ENCODE measurements around the gene ERAS. TPM values are rescaled to one million over a fixed set of nuclear protein-coding genes. Genes with fewer than 3 reads are reported as not detected.

ERAS gene, protein sequence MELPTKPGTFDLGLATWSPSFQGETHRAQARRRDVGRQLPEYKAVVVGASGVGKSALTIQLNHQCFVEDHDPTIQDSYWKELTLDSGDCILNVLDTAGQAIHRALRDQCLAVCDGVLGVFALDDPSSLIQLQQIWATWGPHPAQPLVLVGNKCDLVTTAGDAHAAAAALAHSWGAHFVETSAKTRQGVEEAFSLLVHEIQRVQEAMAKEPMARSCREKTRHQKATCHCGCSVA
- not detected for total RNA-seq

DNA sequence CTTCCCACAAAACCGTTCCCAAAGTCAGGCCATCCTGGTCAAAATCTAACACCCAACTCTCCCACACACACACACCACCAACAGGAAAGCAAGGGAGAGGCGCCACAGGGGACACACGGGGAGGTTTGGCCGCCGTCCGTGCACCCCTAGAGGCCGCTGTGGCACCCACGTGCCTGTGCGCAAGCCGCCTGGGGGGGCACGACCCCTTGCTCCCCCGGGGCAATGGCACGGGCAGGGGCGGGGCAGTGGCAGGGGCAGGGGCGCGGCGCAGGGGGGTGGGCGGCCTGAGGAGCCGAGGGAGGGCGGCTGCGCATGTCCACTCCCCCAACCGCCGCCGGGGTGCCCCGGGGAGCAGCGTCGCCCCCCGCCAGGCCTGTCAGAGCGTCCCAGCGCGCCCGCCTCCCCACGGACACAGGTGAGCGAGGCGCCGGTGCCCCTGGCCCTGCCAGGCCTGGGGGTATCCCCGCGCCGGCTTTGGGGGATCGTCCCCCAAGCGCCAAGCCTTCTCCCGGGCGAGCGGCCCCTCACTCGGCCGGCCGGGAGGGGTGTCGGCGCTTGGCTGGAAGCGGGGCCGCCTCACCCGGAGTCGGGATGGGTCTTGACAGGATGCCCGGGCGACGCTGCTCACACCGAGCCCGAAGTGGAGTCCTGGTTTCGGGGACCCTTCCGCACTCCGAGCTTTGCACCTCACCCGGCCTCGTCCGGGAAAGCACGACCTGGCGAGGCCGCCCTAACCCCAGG is at the start of gene ERAS:
Gene ERAS, plus strand, starts transcription at position 379 of the 741 bp plus-strand sequence. CDS start 2,611 bp downstream, outside the sequence.
- Histone ChIP-seq H3K27me3 (replicated peaks; ENCODE audit: insufficient read depth) (no peaks in the 10 kb centered on the region), H3K4me1 (ENCODE audit: control insufficient read depth in 1 of 2, low read depth in 2 of 2) (no peaks in the 10 kb centered on the region), H3K27ac (no peak within 1 kb of the TSS), H3K4me3 (no peak within 1 kb of the TSS), H3K36me3 (no peaks in the 10 kb centered on the region), H3K9me3 (no peaks in the 10 kb centered on the region)
- ATAC-seq (ENCODE audit: insufficient number of reproducible peaks, low FRiP score, low read depth) (no peak), DNase-seq (ENCODE audit: low spot score) (no peak)
- TF ChIP-seq CTCF (IDR thresholded peaks at IDR 0.05) = no peak

DNA sequence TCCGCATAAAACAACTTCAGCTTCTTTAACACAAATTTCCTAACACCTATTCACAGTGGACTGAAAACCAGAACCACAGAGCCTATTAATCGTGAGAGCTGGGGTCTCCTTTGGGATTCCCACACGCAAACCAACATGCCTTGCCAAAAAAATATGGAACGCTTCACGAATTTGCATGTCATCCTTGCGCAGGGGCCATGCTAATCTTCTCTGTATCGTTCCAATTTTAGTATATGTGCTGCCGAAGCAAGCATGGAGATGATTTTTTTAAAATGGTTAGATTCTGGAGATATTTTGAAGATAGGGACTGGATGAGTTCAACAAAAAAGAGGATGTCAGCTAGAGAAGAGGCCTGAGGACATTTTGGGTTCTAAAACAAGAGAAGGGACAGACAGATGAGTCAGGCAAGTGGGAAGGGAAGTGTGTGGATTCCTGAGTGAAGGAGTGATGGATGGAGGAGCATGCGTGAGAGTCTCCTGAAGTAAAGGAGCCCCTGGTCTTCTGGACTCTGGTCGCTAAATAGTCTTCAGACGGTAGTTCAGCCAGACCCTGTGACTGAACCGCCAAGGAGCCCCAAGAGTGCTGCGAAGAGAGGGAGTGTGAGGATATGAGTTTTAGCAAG is 49.4 kb upstream of the ERAS start:
- no peak overlapping the region for H3K4me3 ChIP-seq
- DNase-seq (ENCODE audit: low spot score) (no peak), ATAC-seq (ENCODE audit: insufficient number of reproducible peaks, low FRiP score, low read depth) (no peak)
- no peaks in the 10 kb centered on the region for H3K9me3 ChIP-seq
- no peak overlapping the region for H3K27ac ChIP-seq
- no peaks in the 10 kb centered on the region for H3K27me3 ChIP-seq (replicated peaks; ENCODE audit: insufficient read depth)
- no peaks in the 10 kb centered on the region for H3K4me1 ChIP-seq (ENCODE audit: control insufficient read depth in 1 of 2, low read depth in 2 of 2)
- TF ChIP-seq CTCF (IDR thresholded peaks at IDR 0.05) = no peak
- no peaks in the 10 kb centered on the region for H3K36me3 ChIP-seq

DNA sequence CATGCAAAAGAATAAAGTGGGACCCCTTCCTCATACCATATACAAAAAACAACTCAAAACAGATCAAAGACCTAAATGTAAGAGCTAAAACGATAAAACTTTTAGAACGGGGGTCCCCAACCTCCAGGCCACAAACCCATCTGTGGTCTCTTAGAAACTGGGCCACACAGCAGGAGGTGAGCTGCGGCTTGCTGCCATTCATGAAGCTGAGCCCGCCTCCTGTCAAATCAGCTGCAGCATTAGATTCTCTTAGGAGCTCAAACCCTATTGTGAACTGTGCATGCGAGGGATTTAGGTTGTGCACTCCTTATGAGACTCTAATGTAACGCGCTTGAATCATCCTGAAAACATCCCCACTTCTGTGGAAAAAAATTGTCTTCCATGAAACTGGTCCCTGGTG is 46.9 kb upstream of the ERAS start:
- Histone ChIP-seq H3K4me1 (ENCODE audit: control insufficient read depth in 1 of 2, low read depth in 2 of 2) (no peaks in the 10 kb centered on the region), H3K4me3 (no peak overlapping the region), H3K9me3 (no peaks in the 10 kb centered on the region), H3K27ac (no peak overlapping the region), H3K27me3 (replicated peaks; ENCODE audit: insufficient read depth) (no peaks in the 10 kb centered on the region), H3K36me3 (no peaks in the 10 kb centered on the region)
- DNase-seq (ENCODE audit: low spot score) = no peak
- no peak for TF ChIP-seq CTCF (IDR thresholded peaks at IDR 0.05)
- no peak for ATAC-seq (ENCODE audit: insufficient number of reproducible peaks, low FRiP score, low read depth)

GRCh38 chrX:48781705-48782104 is 44.6 kb upstream of the ERAS start:
- no peak for ATAC-seq (ENCODE audit: insufficient number of reproducible peaks, low FRiP score, low read depth)
- H3K36me3 ChIP-seq = no peaks in the 10 kb centered on the region
- H3K9me3 ChIP-seq = no peaks in the 10 kb centered on the region
- no peak for TF ChIP-seq CTCF (IDR thresholded peaks at IDR 0.05)
- DNase-seq (ENCODE audit: low spot score) = no peak
- no peaks in the 10 kb centered on the region for H3K4me1 ChIP-seq (ENCODE audit: control insufficient read depth in 1 of 2, low read depth in 2 of 2)
- H3K27ac ChIP-seq = no peak overlapping the region
- H3K27me3 ChIP-seq (replicated peaks; ENCODE audit: insufficient read depth) = no peaks in the 10 kb centered on the region
- no peak overlapping the region for H3K4me3 ChIP-seq

DNA sequence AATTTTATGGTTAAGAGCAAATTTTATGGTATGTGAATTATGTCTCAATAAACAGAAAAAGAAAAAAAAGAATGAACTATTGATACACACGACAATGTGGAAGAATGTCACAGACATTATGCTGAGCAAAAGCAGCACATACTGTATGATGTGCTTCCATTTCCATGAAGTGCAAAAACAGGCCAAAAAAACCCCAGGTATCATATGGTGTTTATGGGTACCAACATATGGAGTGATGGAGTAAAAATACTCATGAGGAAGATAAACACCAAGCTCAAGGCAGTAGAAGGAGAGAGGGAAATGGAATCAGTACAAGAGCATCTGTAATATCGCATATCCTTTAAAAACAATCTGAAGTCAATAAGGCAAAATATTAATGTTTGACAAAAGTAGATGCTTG is 44.1 kb upstream of the ERAS start:
- no peak for TF ChIP-seq CTCF (IDR thresholded peaks at IDR 0.05)
- ATAC-seq (ENCODE audit: insufficient number of reproducible peaks, low FRiP score, low read depth) (no peak), DNase-seq (ENCODE audit: low spot score) (no peak)
- Histone ChIP-seq H3K27ac (no peak overlapping the region), H3K36me3 (no peaks in the 10 kb centered on the region), H3K4me1 (ENCODE audit: control insufficient read depth in 1 of 2, low read depth in 2 of 2) (no peaks in the 10 kb centered on the region), H3K4me3 (no peak overlapping the region), H3K27me3 (replicated peaks; ENCODE audit: insufficient read depth) (no peaks in the 10 kb centered on the region), H3K9me3 (no peaks in the 10 kb centered on the region)
